Mammary epithelial cell (primary cell): ENCODE measurements around the gene TMEM88.

Source experiments
- CTCF ChIP-seq, 2 donors: IDR thresholded peaks in 1 of 2; conservative IDR thresholded peaks in 1 of 2; 2 replicates each; pipeline ENCODE4 v1.5.1; 2011 to 2012; ENCODE audit warnings: inconsistent platforms in 2 of 2, low read length in 2 of 2, mild to moderate bottlenecking in 2 of 2, control low read depth in 1 of 2, low read depth in 1 of 2; ENCODE audit not compliant: insufficient read depth in 1 of 2; ENCODE audit errors: extremely low read depth in 1 of 2
- EZH2 ChIP-seq: IDR thresholded peaks from 2 replicates; pipeline ENCODE4 v1.6.1; 2012; ENCODE audit warnings: low read length, inconsistent platforms, borderline replicate concordance

- no peak for TF ChIP-seq EZH2
- no peak for TF ChIP-seq CTCF (conservative IDR thresholded peaks at IDR 0.05 in 1 of 2, IDR thresholded peaks at IDR 0.05 in 1 of 2; ENCODE audit: extremely low read depth in 1 of 2, insufficient read depth in 1 of 2, low read depth in 1 of 2, low read length in 2 of 2)
Measured at GRCh38 chr17:7807206-7807605, 47.7 kb upstream of the TMEM88 start.
